ENCODE results near the gene MOB3A.

Gene MOB3A

GRCh38 chr19:2048959-2049740 lies 47.0 kb downstream of the MOB3A start:
- peak overlapping the region; percentile 91 for H3K4me3 ChIP-seq (ENCODE audit: low read depth, low read length)
- H3K9ac ChIP-seq, result peak overlapping the region; percentile 14
- H3K36me3 ChIP-seq (ENCODE audit: control insufficient read depth, insufficient read depth, low read length), result no peaks in the 10 kb centered on the region
- TF ChIP-seq CTCF (IDR thresholded peaks at IDR 0.05), result no peak
- H3K9me3 ChIP-seq (ENCODE audit: control insufficient read depth, low read length), result no peaks in the 10 kb centered on the region
- peak overlapping the region; percentile 74 for H3K27ac ChIP-seq
- peaks cover 24% of the 10 kb centered on the region for H3K4me1 ChIP-seq
- H3K79me2 ChIP-seq, result peaks cover 36% of the 10 kb centered on the region
- H3K27me3 ChIP-seq (ENCODE audit: control insufficient read depth, insufficient read depth, low read length), result no peaks in the 10 kb centered on the region
- no peak overlapping the region for H2AFZ ChIP-seq
- peak overlapping the region; percentile 99 for H3K4me2 ChIP-seq (ENCODE audit: low read length)

- H3K27me3 ChIP-seq (ENCODE audit: control insufficient read depth, insufficient read depth, low read length), result no peaks in the 10 kb centered on the region
- no peaks in the 10 kb centered on the region for H3K36me3 ChIP-seq (ENCODE audit: control insufficient read depth, insufficient read depth, low read length)
- H3K27ac ChIP-seq, result peak overlapping the region; percentile 74
- no peaks in the 10 kb centered on the region for H3K9me3 ChIP-seq (ENCODE audit: control insufficient read depth, low read length)
- peaks cover 36% of the 10 kb centered on the region for H3K79me2 ChIP-seq
- H3K4me1 ChIP-seq, result peaks cover 26% of the 10 kb centered on the region
- peak overlapping the region; percentile 91 for H3K4me3 ChIP-seq (ENCODE audit: low read depth, low read length)
- H2AFZ ChIP-seq, result no peak overlapping the region
- peak overlapping the region; percentile 99 for H3K4me2 ChIP-seq (ENCODE audit: low read length)
- no peak for TF ChIP-seq CTCF (IDR thresholded peaks at IDR 0.05)
- no peak overlapping the region for H3K9ac ChIP-seq
Measured at GRCh38 chr19:2048104-2048958, 47.8 kb downstream of the MOB3A start.

GRCh38 chr19:2047449-2048103 lies 48.5 kb downstream of the MOB3A start:
- Histone ChIP-seq H3K27ac (no peak overlapping the region), H3K4me3 (ENCODE audit: low read depth, low read length) (no peak overlapping the region), H3K79me2 (peaks cover 36% of the 10 kb centered on the region), H3K9me3 (ENCODE audit: control insufficient read depth, low read length) (no peaks in the 10 kb centered on the region), H2AFZ (no peak overlapping the region), H3K9ac (no peak overlapping the region), H3K36me3 (ENCODE audit: control insufficient read depth, insufficient read depth, low read length) (no peaks in the 10 kb centered on the region), H3K27me3 (ENCODE audit: control insufficient read depth, insufficient read depth, low read length) (no peaks in the 10 kb centered on the region), H3K4me2 (ENCODE audit: low read length) (peak overlapping the region; percentile 99), H3K4me1 (peaks cover 34% of the 10 kb centered on the region)
- no peak for TF ChIP-seq CTCF (IDR thresholded peaks at IDR 0.05)

GRCh38 chr19:2047076-2047448 lies 49.1 kb downstream of the MOB3A start:
- peaks cover 38% of the 10 kb centered on the region for H3K4me1 ChIP-seq
- no peak overlapping the region for H3K27ac ChIP-seq
- H3K27me3 ChIP-seq (ENCODE audit: control insufficient read depth, insufficient read depth, low read length), result no peaks in the 10 kb centered on the region
- H2AFZ ChIP-seq, result no peak overlapping the region
- H3K36me3 ChIP-seq (ENCODE audit: control insufficient read depth, insufficient read depth, low read length), result no peaks in the 10 kb centered on the region
- no peak overlapping the region for H3K4me3 ChIP-seq (ENCODE audit: low read depth, low read length)
- TF ChIP-seq CTCF (IDR thresholded peaks at IDR 0.05), result no peak
- H3K4me2 ChIP-seq (ENCODE audit: low read length), result no peak overlapping the region
- peaks cover 36% of the 10 kb centered on the region for H3K79me2 ChIP-seq
- no peak overlapping the region for H3K9ac ChIP-seq
- no peaks in the 10 kb centered on the region for H3K9me3 ChIP-seq (ENCODE audit: control insufficient read depth, low read length)

Measured in parathyroid adenoma (tissue), 2 donors.